ENCODE data around the gene PACS1. TPM values are rescaled to one million over a fixed set of nuclear protein-coding genes. Genes with fewer than 3 reads are reported as not detected.

The PACS1 gene
- total and polyA plus RNA-seq, 7 experiments from 2014 or later = 48.0 to 314 (median 210) TPM

DNA sequence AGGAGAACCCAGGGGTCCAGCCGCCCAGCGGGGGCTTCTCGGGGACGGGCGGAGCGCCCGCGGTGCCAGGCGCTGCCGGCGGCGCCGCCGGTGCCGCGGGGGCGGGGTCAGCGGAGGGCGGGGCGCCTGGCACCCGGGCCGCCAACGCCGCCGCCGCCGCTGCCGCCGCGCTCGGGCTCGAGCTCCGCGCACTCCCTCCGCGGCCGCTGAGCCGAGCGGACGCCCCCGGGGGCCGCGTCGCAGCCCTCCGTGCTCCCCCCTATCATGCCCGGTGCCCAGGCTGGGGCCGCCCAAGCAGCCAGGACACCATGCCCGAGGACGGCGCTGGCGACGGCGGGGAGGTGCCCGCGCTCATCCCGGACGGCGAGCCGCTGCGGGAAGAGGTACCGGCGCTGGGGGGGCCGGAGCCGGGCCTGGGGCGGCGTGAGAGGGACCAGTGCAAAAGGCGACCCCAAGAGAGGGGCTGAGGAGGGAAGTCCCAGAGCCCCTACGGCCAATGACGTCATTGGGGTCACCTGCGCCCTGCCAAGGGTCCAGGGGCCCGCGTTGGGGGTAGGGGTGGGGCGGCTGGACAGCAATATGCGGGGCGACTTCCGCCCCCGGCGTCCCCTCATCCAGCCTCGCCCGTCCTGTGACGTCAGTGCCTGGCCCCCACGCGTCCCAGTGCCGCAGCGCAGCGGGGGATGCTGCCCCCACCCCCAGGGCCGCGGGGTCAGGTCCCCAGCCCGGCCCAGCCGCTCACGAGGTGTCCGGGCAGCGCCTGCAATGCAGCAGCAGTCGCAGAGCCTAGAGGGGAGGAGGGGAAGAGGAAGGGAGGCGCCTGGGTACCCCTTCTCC is 221.9 kb downstream of the PACS1 start, which contains the start of gene TMEM151A:
TMEM151A (plus strand) TSS at position 189 of the 837 bp plus-strand sequence; CDS start at position 309, 120 bp downstream.
- Mint-ChIP-seq H3K9me3 (peaks cover 0 to 1% (median 0%) of the 10 kb centered on the region in 11 donors), H3K4me3 (peak within 1 kb of the TSS; percentile 58 to 94 (median 89)), H3K27ac (peak within 1 kb of the TSS in 7 of 9 donors; percentile 3 to 80 (median 42)), H3K36me3 (peaks cover 0 to 4% (median 0%) of the 10 kb centered on the region in 5 donors), H3K4me1 (peaks cover 14 to 41% (median 33%) of the 10 kb centered on the region in 7 donors), H3K27me3 (peaks cover 13 to 39% (median 13%) of the 10 kb centered on the region in 5 donors)
- Histone ChIP-seq H3K4me3 (ENCODE audit: low read length) (no peak within 1 kb of the TSS), H3K27ac (ENCODE audit: low read depth, low read length) (no peak within 1 kb of the TSS), H3K36me3 (ENCODE audit: control insufficient read depth in 2 of 3, insufficient read depth in 3 of 3, low read length in 3 of 3) (no peaks in the 10 kb centered on the region), H3K9me3 (ENCODE audit: control insufficient read depth in 2 of 3, low read length in 3 of 3) (no peaks in the 10 kb centered on the region), H3K27me3 (ENCODE audit: control insufficient read depth in 2 of 2, insufficient read depth in 2 of 2, low read length in 2 of 2) (peaks cover 0 to 7% of the 10 kb centered on the region in 2 donors), H3K4me1 (ENCODE audit: control insufficient read depth in 2 of 2, insufficient read depth in 2 of 2, low read length in 2 of 2) (peaks cover 18 to 19% of the 10 kb centered on the region in 2 donors)
- peak in 2 of 9 donors; percentile 31 to 57 for DNase-seq
- intact Hi-C loops (cut with micrococcal nuclease) = no loop called here
- no peak for ATAC-seq
- POLR2A ChIA-PET = interaction anchor here (0.6 to 1.3 kb wide), 3 partner anchors 9 to 916 kb away, joined by 3 to 5 read pairs (median 3); partner anchors contain the start of gene RIN1
- CTCF ChIA-PET = interaction anchor here (1.0 kb wide), 1 partner anchor 677 kb away, joined by 3 read pairs; no protein-coding TSS in a partner anchor

DNA sequence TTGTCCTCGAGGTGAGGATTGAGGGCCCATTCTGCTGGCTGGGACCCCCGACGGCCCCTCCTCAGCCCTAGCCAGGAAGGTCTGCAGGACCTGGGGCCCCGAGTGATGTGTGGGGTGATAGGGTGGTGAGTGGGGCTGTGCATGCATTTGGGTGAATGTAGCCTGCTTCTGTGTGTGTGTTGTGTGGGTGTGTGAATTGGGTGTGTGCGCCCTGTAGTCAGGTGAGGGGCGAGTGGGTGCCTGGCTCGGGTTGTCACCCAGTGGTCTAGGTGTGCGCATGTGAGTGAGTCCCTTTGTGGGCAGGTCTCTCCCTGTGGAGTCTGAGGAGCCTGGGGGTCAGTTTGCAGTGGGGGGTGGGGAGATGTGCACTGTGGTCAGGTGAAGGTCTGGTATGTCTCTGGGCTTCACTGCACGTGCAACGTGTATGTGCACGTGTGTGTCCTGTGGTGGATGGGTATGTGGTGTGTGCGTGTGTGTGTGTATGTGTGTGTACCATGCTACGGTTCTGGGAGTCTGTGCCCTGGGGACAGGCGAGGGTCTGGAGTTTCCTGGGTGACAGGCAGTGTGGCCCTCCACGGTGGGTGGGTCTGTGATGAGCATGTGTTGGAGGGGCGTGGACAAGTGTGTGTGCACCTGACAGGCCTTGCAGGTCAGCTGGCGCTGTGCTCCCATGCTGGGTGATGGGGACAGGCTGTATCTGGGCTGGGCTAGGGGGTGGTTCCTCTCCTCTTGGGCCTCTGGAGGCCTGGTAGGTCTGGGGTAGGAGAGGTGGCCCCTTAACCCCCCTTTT is 222.7 kb downstream of the PACS1 start:
- Histone ChIP-seq H3K9me3 (ENCODE audit: control insufficient read depth in 2 of 3, low read length in 3 of 3) (no peaks in the 10 kb centered on the region), H3K36me3 (ENCODE audit: control insufficient read depth in 2 of 3, insufficient read depth in 3 of 3, low read length in 3 of 3) (no peaks in the 10 kb centered on the region), H3K4me1 (ENCODE audit: control insufficient read depth in 2 of 2, insufficient read depth in 2 of 2, low read length in 2 of 2) (peaks cover 17% of the 10 kb centered on the region in 2 donors), H3K27ac (ENCODE audit: low read depth, low read length) (no peak overlapping the region), H3K27me3 (ENCODE audit: control insufficient read depth in 2 of 2, insufficient read depth in 2 of 2, low read length in 2 of 2) (peaks cover 0 to 7% of the 10 kb centered on the region in 2 donors), H3K4me3 (ENCODE audit: low read length) (no peak overlapping the region)
- intact Hi-C loops (cut with micrococcal nuclease) = no loop called here
- Mint-ChIP-seq H3K27me3 (peaks cover 13 to 39% (median 13%) of the 10 kb centered on the region in 5 donors), H3K36me3 (peaks cover 0 to 4% (median 0%) of the 10 kb centered on the region in 5 donors), H3K9me3 (peaks cover 0 to 1% (median 0%) of the 10 kb centered on the region in 11 donors), H3K4me3 (peak overlapping the region; percentile 7 to 89 (median 54)), H3K27ac (peak overlapping the region in 4 of 9 donors; percentile 6 to 77 (median 19)), H3K4me1 (peaks cover 14 to 34% (median 29%) of the 10 kb centered on the region in 7 donors)
- no peak for DNase-seq
- ChIA-PET POLR2A (no interaction called here), CTCF (no interaction called here)
- ATAC-seq = no peak

- intact Hi-C loops (cut with micrococcal nuclease) = no loop called here
- Histone ChIP-seq H3K9me3 (ENCODE audit: control insufficient read depth in 2 of 3, low read length in 3 of 3) (no peaks in the 10 kb centered on the region), H3K4me3 (ENCODE audit: low read length) (no peak overlapping the region), H3K27ac (ENCODE audit: low read depth, low read length) (no peak overlapping the region), H3K27me3 (ENCODE audit: control insufficient read depth in 2 of 2, insufficient read depth in 2 of 2, low read length in 2 of 2) (peaks cover 0 to 7% of the 10 kb centered on the region in 2 donors), H3K4me1 (ENCODE audit: control insufficient read depth in 2 of 2, insufficient read depth in 2 of 2, low read length in 2 of 2) (peaks cover 11% of the 10 kb centered on the region in 2 donors), H3K36me3 (ENCODE audit: control insufficient read depth in 2 of 3, insufficient read depth in 3 of 3, low read length in 3 of 3) (no peaks in the 10 kb centered on the region)
- H3K27ac Mint-ChIP-seq = no peak overlapping the region
- peak overlapping the region in 4 of 10 donors; percentile 16 to 89 (median 38) for H3K4me3 Mint-ChIP-seq
- peaks cover 13 to 39% (median 13%) of the 10 kb centered on the region in 5 donors for H3K27me3 Mint-ChIP-seq
- H3K36me3 Mint-ChIP-seq = peaks cover 0 to 4% (median 0%) of the 10 kb centered on the region in 5 donors
- no peak for DNase-seq
- ChIA-PET CTCF (no interaction called here), POLR2A (no interaction called here)
- ATAC-seq = no peak
- peaks cover 11 to 31% (median 27%) of the 10 kb centered on the region in 7 donors for H3K4me1 Mint-ChIP-seq
- peaks cover 0 to 1% (median 0%) of the 10 kb centered on the region in 11 donors for H3K9me3 Mint-ChIP-seq
These were observed 223.3 kb downstream of the PACS1 start for GRCh38 chr11:66293352-66293751.

DNA sequence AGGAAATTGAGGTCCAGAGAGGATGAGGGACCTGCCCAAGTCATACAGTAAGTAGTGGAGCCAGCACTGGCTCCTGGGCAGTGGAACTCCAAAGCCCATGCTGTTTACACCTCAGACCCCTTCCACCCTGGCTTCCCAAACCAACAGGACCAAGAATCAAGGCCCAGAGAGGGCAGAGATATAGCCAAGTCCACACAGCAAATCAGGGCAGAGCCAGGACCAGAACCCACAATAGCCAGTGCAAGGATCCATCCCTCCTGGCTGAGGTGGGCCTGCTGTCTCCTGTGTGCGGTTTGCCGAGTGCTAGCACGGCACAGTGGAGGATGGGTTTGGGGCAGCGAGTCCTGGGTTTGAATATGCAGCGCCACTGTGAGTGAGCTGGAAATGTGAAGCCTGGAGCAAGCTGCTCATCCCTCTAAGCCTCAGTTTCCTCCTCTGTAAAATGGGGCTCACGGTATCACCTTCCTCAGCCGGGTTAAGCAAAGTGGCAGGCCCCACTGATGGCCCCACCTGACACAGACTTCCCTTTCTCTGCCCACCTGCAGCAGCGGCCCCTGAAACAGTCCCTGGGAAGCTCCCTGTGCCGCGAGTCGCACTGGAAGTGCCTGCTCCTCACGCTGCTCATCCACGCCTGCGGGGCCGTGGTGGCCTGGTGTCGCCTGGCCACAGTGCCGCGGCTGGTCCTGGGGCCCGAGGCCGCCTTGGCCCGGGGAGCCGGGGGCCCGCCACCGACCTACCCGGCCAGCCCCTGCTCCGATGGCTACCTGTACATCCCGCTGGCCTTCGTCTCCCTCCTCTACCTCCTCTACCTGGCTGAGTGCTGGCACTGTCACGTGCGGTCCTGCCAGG is 223.9 kb downstream of the PACS1 start:
- no peak overlapping the region for H3K4me3 ChIP-seq (ENCODE audit: low read length)
- ATAC-seq = no peak
- POLR2A ChIA-PET = no interaction called here
- H3K4me1 ChIP-seq (ENCODE audit: control insufficient read depth in 2 of 2, insufficient read depth in 2 of 2, low read length in 2 of 2) = peaks cover 9% of the 10 kb centered on the region in 2 donors
- H3K36me3 Mint-ChIP-seq = peaks cover 0 to 4% (median 0%) of the 10 kb centered on the region in 5 donors
- peaks cover 13 to 39% (median 13%) of the 10 kb centered on the region in 5 donors for H3K27me3 Mint-ChIP-seq
- no peaks in the 10 kb centered on the region for H3K36me3 ChIP-seq (ENCODE audit: control insufficient read depth in 2 of 3, insufficient read depth in 3 of 3, low read length in 3 of 3)
- no peak for DNase-seq
- intact Hi-C loops (cut with micrococcal nuclease) = no loop called here
- H3K27ac Mint-ChIP-seq = peak overlapping the region in 1 of 9 donors; percentile 70
- CTCF ChIA-PET = no interaction called here
- no peak overlapping the region for H3K27ac ChIP-seq (ENCODE audit: low read depth, low read length)
- H3K4me1 Mint-ChIP-seq = peaks cover 11 to 28% (median 26%) of the 10 kb centered on the region in 7 donors
- H3K9me3 ChIP-seq (ENCODE audit: control insufficient read depth in 2 of 3, low read length in 3 of 3) = no peaks in the 10 kb centered on the region
- peaks cover 0 to 7% of the 10 kb centered on the region in 2 donors for H3K27me3 ChIP-seq (ENCODE audit: control insufficient read depth in 2 of 2, insufficient read depth in 2 of 2, low read length in 2 of 2)
- peak overlapping the region in 3 of 10 donors; percentile 16 to 89 (median 54) for H3K4me3 Mint-ChIP-seq
- peaks cover 0 to 1% (median 0%) of the 10 kb centered on the region in 11 donors for H3K9me3 Mint-ChIP-seq

Other genes starting within 250 kb of the PACS1 start
- 1 to 10 TPM in 3 of 5 experiments, under 1 TPM in 2; 0.81 to 2.0 (median 1.1) TPM for gene SNX32, start 236.3 kb upstream of the PACS1 start, total RNA-seq
- under 1 TPM; 0.38 to 0.60 TPM for gene SNX32, start 236.3 kb upstream of the PACS1 start, polyA plus RNA-seq
- gene CFL1, start 212.1 kb upstream of the PACS1 start, total RNA-seq = 1,000 to 10,000 TPM in 1 of 5 experiments, 100 to 1,000 TPM in 4; 403 to 1,550 (median 533) TPM
- 1,000 to 10,000 TPM; 2,039 to 2,314 TPM for gene CFL1, start 212.1 kb upstream of the PACS1 start, polyA plus RNA-seq
- gene MUS81, start 209.8 kb upstream of the PACS1 start, total RNA-seq = 100 to 1,000 TPM in 2 of 5 experiments, 10 to 100 TPM in 3; 51.8 to 117 (median 97.7) TPM
- gene MUS81, start 209.8 kb upstream of the PACS1 start, polyA plus RNA-seq = 10 to 100 TPM; 18.3 to 33.0 TPM
- gene EFEMP2, start 197.5 kb upstream of the PACS1 start, total RNA-seq = 10 to 100 TPM in 3 of 5 experiments, 1 to 10 TPM in 2; 5.9 to 16.0 (median 12.7) TPM
- gene EFEMP2, start 197.5 kb upstream of the PACS1 start, polyA plus RNA-seq = under 1 TPM; 0.40 to 0.60 TPM
- 100 to 1,000 TPM in 1 of 5 experiments, 10 to 100 TPM in 4; 24.9 to 148 (median 29.3) TPM for gene CTSW, start 190.4 kb upstream of the PACS1 start, total RNA-seq
- gene CTSW, start 190.4 kb upstream of the PACS1 start, polyA plus RNA-seq = 10 to 100 TPM; 31.7 to 58.7 TPM
- gene FIBP, start 181.8 kb upstream of the PACS1 start, total RNA-seq = 10 to 100 TPM; 25.9 to 72.1 (median 43.4) TPM
- gene FIBP, start 181.8 kb upstream of the PACS1 start, polyA plus RNA-seq = 10 to 100 TPM; 60.0 to 78.3 TPM
- 10 to 100 TPM; 21.1 to 52.1 (median 23.6) TPM for gene CCDC85B, start 179.6 kb upstream of the PACS1 start, total RNA-seq
- 10 to 100 TPM; 59.0 to 85.0 TPM for gene CCDC85B, start 179.6 kb upstream of the PACS1 start, polyA plus RNA-seq
- 10 to 100 TPM in 1 of 5 experiments, 1 to 10 TPM in 2, not detected in 2; 2.8 to 25.7 (median 4.0) TPM for gene FOSL1, start 169.9 kb upstream of the PACS1 start, total RNA-seq
- gene FOSL1, start 169.9 kb upstream of the PACS1 start, polyA plus RNA-seq = not detected
- 10 to 100 TPM; 18.5 to 62.2 (median 40.4) TPM for gene C11orf68, start 151.2 kb upstream of the PACS1 start, total RNA-seq
- 100 to 1,000 TPM in 1 of 2 donors, 10 to 100 TPM in 1; 74.1 to 104 TPM for gene C11orf68, start 151.2 kb upstream of the PACS1 start, polyA plus RNA-seq
- gene DRAP1, start 150.8 kb upstream of the PACS1 start, total RNA-seq = 100 to 1,000 TPM in 1 of 5 experiments, 10 to 100 TPM in 4; 72.6 to 166 (median 81.9) TPM
- gene DRAP1, start 150.8 kb upstream of the PACS1 start, polyA plus RNA-seq = 10 to 100 TPM; 87.7 to 89.3 TPM
- under 1 TPM in 1 of 5 experiments, not detected in 4; 0.64 TPM for gene TSGA10IP, start 124.8 kb upstream of the PACS1 start, total RNA-seq
- not detected for gene TSGA10IP, start 124.8 kb upstream of the PACS1 start, polyA plus RNA-seq
- gene SART1, start 108.5 kb upstream of the PACS1 start, total RNA-seq = 100 to 1,000 TPM in 1 of 5 experiments, 10 to 100 TPM in 4; 65.9 to 102 (median 90.8) TPM
- gene SART1, start 108.5 kb upstream of the PACS1 start, polyA plus RNA-seq = 10 to 100 TPM; 27.9 to 66.6 TPM
- gene EIF1AD, start 68.1 kb upstream of the PACS1 start, total RNA-seq = 100 to 1,000 TPM in 1 of 5 experiments, 10 to 100 TPM in 4; 49.9 to 114 (median 66.7) TPM
- 10 to 100 TPM; 17.7 to 25.3 TPM for gene EIF1AD, start 68.1 kb upstream of the PACS1 start, polyA plus RNA-seq
- gene BANF1, start 67.8 kb upstream of the PACS1 start, total RNA-seq = 100 to 1,000 TPM in 2 of 5 experiments, 10 to 100 TPM in 3; 54.5 to 234 (median 99.4) TPM
- 100 to 1,000 TPM; 192 to 203 TPM for gene BANF1, start 67.8 kb upstream of the PACS1 start, polyA plus RNA-seq
- gene CST6, start 58.3 kb upstream of the PACS1 start, total RNA-seq = under 1 TPM in 1 of 5 experiments, not detected in 4; 0.42 TPM
- not detected for gene CST6, start 58.3 kb upstream of the PACS1 start, polyA plus RNA-seq
- gene CATSPER1, start 43.8 kb upstream of the PACS1 start, total RNA-seq = 1 to 10 TPM in 2 of 5 experiments, not detected in 3; 1.4 to 4.2 TPM
- not detected for gene CATSPER1, start 43.8 kb upstream of the PACS1 start, polyA plus RNA-seq
- not detected for gene GAL3ST3, start 21.1 kb upstream of the PACS1 start, total RNA-seq
- gene GAL3ST3, start 21.1 kb upstream of the PACS1 start, polyA plus RNA-seq = not detected
- gene SF3B2, start 17.9 kb upstream of the PACS1 start, total RNA-seq = 100 to 1,000 TPM; 163 to 248 (median 206) TPM
- 100 to 1,000 TPM in 1 of 2 donors, 10 to 100 TPM in 1; 81.8 to 140 TPM for gene SF3B2, start 17.9 kb upstream of the PACS1 start, polyA plus RNA-seq
- 10 to 100 TPM; 26.7 to 53.6 (median 41.5) TPM for gene KLC2, start 187.4 kb downstream of the PACS1 start, total RNA-seq
- gene KLC2, start 187.4 kb downstream of the PACS1 start, polyA plus RNA-seq = 1 to 10 TPM; 5.5 to 7.6 TPM
- 100 to 1,000 TPM in 1 of 5 experiments, 10 to 100 TPM in 4; 60.6 to 151 (median 70.7) TPM for gene RAB1B, start 198.4 kb downstream of the PACS1 start, total RNA-seq
- gene RAB1B, start 198.4 kb downstream of the PACS1 start, polyA plus RNA-seq = 10 to 100 TPM; 11.3 to 13.5 TPM
- 10 to 100 TPM in 1 of 5 experiments, 1 to 10 TPM in 4; 1.3 to 12.3 (median 2.9) TPM for gene CNIH2, start 207.9 kb downstream of the PACS1 start, total RNA-seq
- not detected for gene CNIH2, start 207.9 kb downstream of the PACS1 start, polyA plus RNA-seq
- 10 to 100 TPM; 25.0 to 66.2 (median 33.3) TPM for gene YIF1A, start 218.9 kb downstream of the PACS1 start, total RNA-seq
- gene YIF1A, start 218.9 kb downstream of the PACS1 start, polyA plus RNA-seq = 10 to 100 TPM; 49.3 to 49.5 TPM
- under 1 TPM in 2 of 5 experiments, not detected in 3; 0.11 to 0.29 TPM for gene TMEM151A, start 221.6 kb downstream of the PACS1 start, total RNA-seq
- not detected for gene TMEM151A, start 221.6 kb downstream of the PACS1 start, polyA plus RNA-seq
- gene CD248, start 246.8 kb downstream of the PACS1 start, total RNA-seq = 1 to 10 TPM in 4 of 5 experiments, under 1 TPM in 1; 0.36 to 4.6 (median 1.8) TPM
- gene CD248, start 246.8 kb downstream of the PACS1 start, polyA plus RNA-seq = 10 to 100 TPM; 10.6 to 10.9 TPM

All from naive thymus-derived CD4-positive, alpha-beta T cell (primary cell).